ENCODE measurements around the gene ERBB4. TPM values are rescaled to one million over a fixed set of nuclear protein-coding genes. Genes with fewer than 3 reads are reported as not detected.

The ERBB4 gene
- total RNA-seq, 1 experiment from 2014 or later, result 0.04 TPM

DNA sequence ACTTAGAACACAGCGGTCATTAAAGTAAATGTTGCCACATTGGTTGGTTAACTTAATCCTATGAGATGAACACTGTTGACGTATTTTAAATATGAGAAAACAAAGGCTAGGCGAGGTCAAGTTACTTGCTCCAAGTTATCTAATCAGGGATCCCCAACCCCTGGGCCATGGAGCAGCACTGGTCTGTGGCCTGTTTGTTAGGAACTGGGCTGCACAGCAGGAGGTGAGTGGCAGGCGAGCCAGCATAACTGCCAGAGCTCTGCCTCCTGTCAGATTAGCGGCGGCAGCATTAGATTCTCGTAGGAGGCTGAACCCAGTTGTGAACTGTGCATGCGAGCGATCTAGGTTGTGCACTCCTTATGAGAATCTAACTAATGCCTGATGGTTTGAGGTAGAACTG lies 1103.3 kb downstream of the ERBB4 start:
- DNase-seq, result peak; percentile 36
- H3K4ac ChIP-seq (ENCODE audit: low read depth, low read length), result no peak overlapping the region
- no peak overlapping the region for H3K56ac ChIP-seq (ENCODE audit: insufficient read length, low read depth, low read length)
- H2BK20ac ChIP-seq (ENCODE audit: low read depth, low read length, poor library complexity, severe bottlenecking), result no peak overlapping the region
- H3K4me1 ChIP-seq (ENCODE audit: insufficient read depth, low read length), result peaks cover 3% of the 10 kb centered on the region
- H4K20me1 ChIP-seq (ENCODE audit: control insufficient read depth, insufficient read depth, insufficient read length), result no peaks in the 10 kb centered on the region
- no peaks in the 10 kb centered on the region for H3K27me3 ChIP-seq (ENCODE audit: insufficient read depth, low read length)
- H3K79me1 ChIP-seq (ENCODE audit: insufficient read depth, low read depth, low read length, poor library complexity, severe bottlenecking), result no peaks in the 10 kb centered on the region
- H3K23me2 ChIP-seq (ENCODE audit: insufficient read length, low read depth, low read length, poor library complexity, severe bottlenecking), result no peaks in the 10 kb centered on the region
- Mint-ChIP-seq H3K36me3 (ENCODE audit: insufficient read depth in 1 of 3, low read depth in 3 of 3) (no peaks in the 10 kb centered on the region), H3K27ac (no peak overlapping the region), H3K4me3 (no peak overlapping the region), H3K9me3 (no peaks in the 10 kb centered on the region), H3K4me1 (peaks cover 14 to 15% of the 10 kb centered on the region in 2 experiments), H3K27me3 (ENCODE audit: low read depth) (no peaks in the 10 kb centered on the region)
- H2BK12ac ChIP-seq (ENCODE audit: insufficient read length, low read depth, low read length), result no peak overlapping the region
- H3K14ac ChIP-seq (ENCODE audit: insufficient read depth, low read length), result no peak overlapping the region
- no peak overlapping the region for H4K8ac ChIP-seq (replicated peaks; ENCODE audit: insufficient read length, low read depth, low read length)
- no CpG with 5 or more reads among the region's 9 CpGs for WGBS (ENCODE audit: extremely low coverage, insufficient read length, low lambda C conversion rate)
- H2AFZ ChIP-seq (ENCODE audit: low read length), result no peak overlapping the region
- H2AK5ac ChIP-seq (ENCODE audit: insufficient read length, low read length), result no peak overlapping the region
- H3K18ac ChIP-seq (ENCODE audit: insufficient read length, low read depth, low read length), result no peak overlapping the region
- H4K91ac ChIP-seq (ENCODE audit: insufficient read length, low read depth, low read length), result no peak overlapping the region
- H3K27ac ChIP-seq (ENCODE audit: insufficient read length, low read depth, low read length), result no peak overlapping the region
- H3K9ac ChIP-seq (ENCODE audit: extremely low read depth, insufficient read length, low read length), result no peak overlapping the region
- no peaks in the 10 kb centered on the region for H3K9me3 ChIP-seq (ENCODE audit: control insufficient read depth, low read depth, low read length)
- H3T11ph ChIP-seq (ENCODE audit: low read length), result no peak overlapping the region
- H2BK5ac ChIP-seq (ENCODE audit: insufficient read length, low read length), result no peak overlapping the region
- no peak overlapping the region for H2BK120ac ChIP-seq (ENCODE audit: low read depth, low read length, poor library complexity, severe bottlenecking)
- TF ChIP-seq, protein P1, sequence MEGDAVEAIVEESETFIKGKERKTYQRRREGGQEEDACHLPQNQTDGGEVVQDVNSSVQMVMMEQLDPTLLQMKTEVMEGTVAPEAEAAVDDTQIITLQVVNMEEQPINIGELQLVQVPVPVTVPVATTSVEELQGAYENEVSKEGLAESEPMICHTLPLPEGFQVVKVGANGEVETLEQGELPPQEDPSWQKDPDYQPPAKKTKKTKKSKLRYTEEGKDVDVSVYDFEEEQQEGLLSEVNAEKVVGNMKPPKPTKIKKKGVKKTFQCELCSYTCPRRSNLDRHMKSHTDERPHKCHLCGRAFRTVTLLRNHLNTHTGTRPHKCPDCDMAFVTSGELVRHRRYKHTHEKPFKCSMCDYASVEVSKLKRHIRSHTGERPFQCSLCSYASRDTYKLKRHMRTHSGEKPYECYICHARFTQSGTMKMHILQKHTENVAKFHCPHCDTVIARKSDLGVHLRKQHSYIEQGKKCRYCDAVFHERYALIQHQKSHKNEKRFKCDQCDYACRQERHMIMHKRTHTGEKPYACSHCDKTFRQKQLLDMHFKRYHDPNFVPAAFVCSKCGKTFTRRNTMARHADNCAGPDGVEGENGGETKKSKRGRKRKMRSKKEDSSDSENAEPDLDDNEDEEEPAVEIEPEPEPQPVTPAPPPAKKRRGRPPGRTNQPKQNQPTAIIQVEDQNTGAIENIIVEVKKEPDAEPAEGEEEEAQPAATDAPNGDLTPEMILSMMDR (conservative IDR thresholded peaks at IDR 0.05), result no peak
- no peaks in the 10 kb centered on the region for H3K79me2 ChIP-seq (ENCODE audit: insufficient read depth, low read length)
- no peak overlapping the region for H4K5ac ChIP-seq (ENCODE audit: insufficient read length, low read depth, low read length)
- H3K4me2 ChIP-seq (ENCODE audit: insufficient read depth, insufficient read length, low read length), result no peak overlapping the region
- H3K23ac ChIP-seq (ENCODE audit: insufficient read length, low read depth, low read length), result no peak overlapping the region
- H2BK15ac ChIP-seq (ENCODE audit: low read depth, low read length), result no peak overlapping the region

Data from H9 (cell line).